HepG2 (cell line): ENCODE measurements around the gene DDX39B. TPM values are rescaled to one million over a fixed set of nuclear protein-coding genes. Genes with fewer than 3 reads are reported as not detected.

Experiments
- HHEX ChIP-seq: IDR thresholded peaks from 2 replicates; pipeline ENCODE4 v1.6.1; 2016; ENCODE audit warnings: control low read depth
- KAT8 ChIP-seq: IDR thresholded peaks from 2 replicates; pipeline ENCODE4 v1.6.1; 2016; ENCODE audit warnings: missing genetic modification reagents, missing compliant biosample characterization
- KDM2A ChIP-seq: sonication (generic); formaldehyde crosslinking; IDR thresholded peaks from 2 replicates; pipeline ENCODE4 v1.4.0; 2020; ENCODE audit warnings: low read depth, missing genetic modification reagents, borderline replicate concordance
- KDM5A ChIP-seq: fragments of 200-600 bp; sonication (generic); IDR thresholded peaks from 2 replicates; pipeline ENCODE4 v1.7.0; 2018; ENCODE audit warnings: antibody characterized with exemption, mild to moderate bottlenecking, low read length, borderline replicate concordance
- SMYD3 ChIP-seq: sonication (generic); formaldehyde crosslinking; IDR thresholded peaks from 2 replicates; pipeline ENCODE4 v1.8.1; 2023; ENCODE audit warnings: mild to moderate bottlenecking, missing genetic modification reagents
- SP140L ChIP-seq: sonication (generic); formaldehyde crosslinking; IDR thresholded peaks from 2 replicates; pipeline ENCODE4 v1.4.0; 2020; ENCODE audit warnings: missing genetic modification reagents, borderline replicate concordance
- TRIM22 ChIP-seq: fragments of 450-650 bp; IDR thresholded peaks from 2 replicates; pipeline ENCODE4 v1.6.1; 2017
- ZNF562 ChIP-seq: sonication (generic); formaldehyde crosslinking; IDR thresholded peaks from 2 replicates; pipeline ENCODE4 v1.8.0; 2022; ENCODE audit warnings: missing genetic modification reagents, borderline replicate concordance
- ZNF572 ChIP-seq: sonication (generic); formaldehyde crosslinking; IDR thresholded peaks from 2 replicates; pipeline ENCODE4 v1.5.1; 2020; ENCODE audit warnings: mild to moderate bottlenecking, missing genetic modification reagents
- ZNF574 ChIP-seq: sonication (generic); formaldehyde crosslinking; IDR thresholded peaks from 2 replicates; pipeline ENCODE4 v1.4.0; 2020; ENCODE audit warnings: missing genetic modification reagents
- ZNF615 ChIP-seq: sonication (generic); formaldehyde crosslinking; IDR thresholded peaks from 2 replicates; pipeline ENCODE4 v1.5.0; 2020; ENCODE audit warnings: mild to moderate bottlenecking, missing genetic modification reagents, borderline replicate concordance
- ZNF704 ChIP-seq: sonication (generic); formaldehyde crosslinking; IDR thresholded peaks from 2 replicates; pipeline ENCODE4 v1.8.1; 2023; ENCODE audit warnings: mild to moderate bottlenecking, inconsistent platforms, moderate library complexity, missing genetic modification reagents, borderline replicate concordance
- ZNF883 ChIP-seq: sonication (generic); formaldehyde crosslinking; IDR thresholded peaks from 2 replicates; pipeline ENCODE4 v1.5.1; 2020; ENCODE audit warnings: mild to moderate bottlenecking, missing genetic modification reagents; ENCODE audit errors: not compliant biosample characterization
- polyA plus RNA-seq, 8 experiments: library from polyadenylated mRNA; depleted of rRNA in 3 of 8; stranded (reverse) in 7 of 8; unstranded in 1 of 8; fragments of >200 nt; fragmentation: Illumina TruSeq in 4 of 8; extraction: Trizol in 4 of 8; gene quantifications; 2 replicates each; pipeline versions ENCODE4 v1.2.1 to v1.2.3, GENCODE V29; 2011 to 2016; ENCODE audit warnings: low read depth in 4 of 8, missing spikeins in 1 of 8, mixed read lengths in 1 of 8; ENCODE audit not compliant: insufficient read depth in 1 of 8
- total RNA-seq, 5 experiments: library from RNA; depleted of rRNA; stranded (reverse); fragments of >200 nt; fragmentation: Illumina TruSeq; extraction: Trizol; gene quantifications; 2 replicates each; pipeline ENCODE4 v1.2.3, GENCODE V29; 2016; ENCODE audit warnings: low read depth in 1 of 5
- TF ChIP-seq, protein P1 (sequence below): sonication (generic); formaldehyde crosslinking; IDR thresholded peaks from 2 replicates; pipeline ENCODE4 v1.8.1; 2022; ENCODE audit warnings: low read depth, mild to moderate bottlenecking, missing genetic modification reagents
- TF ChIP-seq, protein P2 (sequence below): sonication (generic); formaldehyde crosslinking; IDR thresholded peaks from 2 replicates; pipeline ENCODE4 v1.4.0; 2020; ENCODE audit warnings: missing genetic modification reagents

DDX39B gene
- total and polyA plus RNA-seq, 2 of the 13 experiments (the other 11 are each of a cell fraction or from before 2014, with no cell fraction given), result 570 to 678 TPM

DNA sequence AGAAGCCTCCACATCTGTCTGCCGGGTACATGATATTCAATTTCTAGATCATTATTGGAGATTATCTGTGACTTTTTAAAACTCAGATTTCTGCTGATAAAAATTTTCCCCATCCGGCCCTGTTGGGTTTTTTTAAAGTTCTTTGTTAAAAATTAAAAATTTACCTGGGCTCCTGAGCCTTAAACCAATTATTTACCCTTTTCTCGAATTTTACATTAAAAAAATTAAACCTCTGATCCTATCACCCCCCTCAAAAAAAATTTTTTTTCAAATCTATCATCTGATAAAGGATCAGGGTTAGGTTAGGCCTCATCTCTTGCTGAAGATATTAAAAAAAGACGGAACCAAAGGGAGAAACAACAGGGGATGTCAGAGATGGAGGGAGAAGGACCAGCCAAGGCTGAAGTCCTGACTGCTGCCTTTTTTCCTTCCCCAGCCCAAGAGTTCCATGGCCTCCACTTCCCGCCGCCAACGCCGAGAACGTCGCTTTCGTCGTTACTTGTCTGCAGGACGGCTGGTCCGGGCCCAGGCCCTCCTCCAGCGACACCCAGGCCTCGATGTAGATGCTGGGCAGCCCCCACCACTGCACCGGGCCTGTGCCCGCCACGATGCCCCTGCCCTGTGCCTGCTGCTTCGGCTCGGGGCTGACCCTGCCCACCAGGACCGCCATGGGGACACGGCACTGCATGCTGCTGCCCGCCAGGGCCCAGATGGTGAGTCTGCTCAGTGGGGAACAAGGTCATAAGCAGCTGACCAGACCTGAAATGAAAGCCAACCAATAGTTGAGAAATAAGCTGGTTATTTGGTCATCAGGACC lies 6.1 kb upstream of the DDX39B start (continued):
- TF ChIP-seq ZNF615 (CRISPR knock-in tag) (0 out of 2 replicates have a peak, but pooled peaks have one; percentile 28), ZNF883 (CRISPR knock-in tag) (no peak), ZNF574 (no peak), KDM2A (CRISPR knock-in tag) (no peak), ZNF704 (CRISPR knock-in tag) (no peak), SMYD3 (CRISPR knock-in tag) (no peak), TRIM22 (no peak), SP140L (CRISPR knock-in tag) (no peak), KAT8 (CRISPR knock-in tag) (peak; percentile 66), HHEX (CRISPR knock-in tag) (no peak), KDM5A (peak; percentile 72; the same call in 1 of the 2 replicates), ZNF562 (no peak), ZNF572 (CRISPR knock-in tag) (no peak)
- TF ChIP-seq, protein P1, sequence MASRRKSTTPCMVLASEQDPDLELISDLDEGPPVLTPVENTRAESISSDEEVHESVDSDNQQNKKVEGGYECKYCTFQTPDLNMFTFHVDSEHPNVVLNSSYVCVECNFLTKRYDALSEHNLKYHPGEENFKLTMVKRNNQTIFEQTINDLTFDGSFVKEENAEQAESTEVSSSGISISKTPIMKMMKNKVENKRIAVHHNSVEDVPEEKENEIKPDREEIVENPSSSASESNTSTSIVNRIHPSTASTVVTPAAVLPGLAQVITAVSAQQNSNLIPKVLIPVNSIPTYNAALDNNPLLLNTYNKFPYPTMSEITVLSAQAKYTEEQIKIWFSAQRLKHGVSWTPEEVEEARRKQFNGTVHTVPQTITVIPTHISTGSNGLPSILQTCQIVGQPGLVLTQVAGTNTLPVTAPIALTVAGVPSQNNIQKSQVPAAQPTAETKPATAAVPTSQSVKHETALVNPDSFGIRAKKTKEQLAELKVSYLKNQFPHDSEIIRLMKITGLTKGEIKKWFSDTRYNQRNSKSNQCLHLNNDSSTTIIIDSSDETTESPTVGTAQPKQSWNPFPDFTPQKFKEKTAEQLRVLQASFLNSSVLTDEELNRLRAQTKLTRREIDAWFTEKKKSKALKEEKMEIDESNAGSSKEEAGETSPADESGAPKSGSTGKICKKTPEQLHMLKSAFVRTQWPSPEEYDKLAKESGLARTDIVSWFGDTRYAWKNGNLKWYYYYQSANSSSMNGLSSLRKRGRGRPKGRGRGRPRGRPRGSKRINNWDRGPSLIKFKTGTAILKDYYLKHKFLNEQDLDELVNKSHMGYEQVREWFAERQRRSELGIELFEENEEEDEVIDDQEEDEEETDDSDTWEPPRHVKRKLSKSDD, result peak; percentile 59; the same call in 1 of the 2 replicates
- TF ChIP-seq, protein P2, sequence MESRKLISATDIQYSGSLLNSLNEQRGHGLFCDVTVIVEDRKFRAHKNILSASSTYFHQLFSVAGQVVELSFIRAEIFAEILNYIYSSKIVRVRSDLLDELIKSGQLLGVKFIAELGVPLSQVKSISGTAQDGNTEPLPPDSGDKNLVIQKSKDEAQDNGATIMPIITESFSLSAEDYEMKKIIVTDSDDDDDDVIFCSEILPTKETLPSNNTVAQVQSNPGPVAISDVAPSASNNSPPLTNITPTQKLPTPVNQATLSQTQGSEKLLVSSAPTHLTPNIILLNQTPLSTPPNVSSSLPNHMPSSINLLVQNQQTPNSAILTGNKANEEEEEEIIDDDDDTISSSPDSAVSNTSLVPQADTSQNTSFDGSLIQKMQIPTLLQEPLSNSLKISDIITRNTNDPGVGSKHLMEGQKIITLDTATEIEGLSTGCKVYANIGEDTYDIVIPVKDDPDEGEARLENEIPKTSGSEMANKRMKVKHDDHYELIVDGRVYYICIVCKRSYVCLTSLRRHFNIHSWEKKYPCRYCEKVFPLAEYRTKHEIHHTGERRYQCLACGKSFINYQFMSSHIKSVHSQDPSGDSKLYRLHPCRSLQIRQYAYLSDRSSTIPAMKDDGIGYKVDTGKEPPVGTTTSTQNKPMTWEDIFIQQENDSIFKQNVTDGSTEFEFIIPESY (CRISPR knock-in tag), result peak; percentile 88
